Fibroblast of skin of scalp (primary cell): ENCODE data around the gene AGO3. TPM values are rescaled to one million over a fixed set of nuclear protein-coding genes. Genes with fewer than 3 reads are reported as not detected.
"Not testable (repeated sequence)": the region's sequence is repeated elsewhere in the genome, so short reads cannot be mapped to it uniquely, and the experiment has no call there.

ENCODE experiments used
- DNase-seq: peaks from one replicate; pipeline ENCODE4 v3.0.0-alpha.2; 2013
- polyA plus RNA-seq, 2 experiments: library from polyadenylated mRNA; unstranded; fragments of 120-200 nt; gene quantifications; one replicate each; pipeline ENCODE4 v1.2.1, GENCODE V29; 2013; ENCODE audit not compliant: insufficient read length in 2 of 2

Gene AGO3
- 11.0 TPM for polyA plus RNA-seq (2013, experiment 1 of 2; ENCODE audit: insufficient read length)
- 11.9 TPM for polyA plus RNA-seq (2013, experiment 2 of 2; ENCODE audit: insufficient read length)

GRCh38 chr1:35930593-35931445 lies at the start of gene AGO3:
TSS of gene AGO3 (plus strand) at chr1:35931105. CDS start at chr1:35931427, 322 bp downstream.
- peak; percentile 84 for DNase-seq

- no peak for DNase-seq
Measured at GRCh38 chr1:35881850-35882273, 49.0 kb upstream of the AGO3 start.

GRCh38 chr1:35882586-35882944 lies 48.3 kb upstream of the AGO3 start:
- DNase-seq, result no peak

DNA sequence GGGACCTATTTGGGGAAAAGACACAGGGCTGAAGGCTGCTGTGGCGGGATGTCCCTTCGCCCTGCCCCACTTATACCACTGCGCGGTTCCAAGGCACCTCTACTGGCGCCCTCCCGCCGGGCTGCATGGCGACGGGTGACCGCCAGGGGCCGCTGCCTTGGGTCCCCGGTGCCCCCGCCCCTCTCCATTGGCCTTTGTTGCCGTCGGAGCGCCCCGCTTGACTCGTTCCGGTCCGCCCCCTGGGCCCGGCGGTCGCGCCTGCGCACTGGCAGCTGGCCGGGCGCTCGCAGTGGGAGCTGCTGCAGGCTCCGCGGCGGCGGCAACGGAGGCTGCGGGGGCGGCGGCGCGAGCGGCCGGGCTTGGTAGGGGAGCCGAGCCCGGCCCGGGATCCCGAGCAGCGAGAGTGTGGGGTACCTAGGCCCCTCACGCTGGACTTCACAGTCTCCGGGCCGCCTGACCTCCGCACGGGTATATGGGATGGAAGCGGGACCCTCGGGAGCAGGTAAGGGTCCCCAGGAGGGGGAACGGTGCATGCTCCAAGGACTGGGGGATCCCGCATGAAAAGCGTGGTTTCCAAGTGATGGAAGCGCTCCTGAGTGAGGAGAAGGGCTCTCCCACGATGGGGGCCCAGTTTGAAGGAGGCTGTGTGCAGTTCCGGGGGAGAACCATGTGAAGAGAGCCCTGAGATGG lies 47.8 kb upstream of the AGO3 start, which contains the start of gene AGO1:
Gene AGO1, plus strand, starts transcription at position 265 of the 690 bp plus-strand sequence. Its CDS starts 213 bp downstream, at position 478.
- peak; percentile 94 for DNase-seq

GRCh38 chr1:35883635-35884101 lies 47.2 kb upstream of the AGO3 start:
- DNase-seq, result peak; percentile 20

- no peak for DNase-seq
Measured at GRCh38 chr1:35884934-35885333, 46.0 kb upstream of the AGO3 start.

- no peak for DNase-seq
Measured at GRCh38 chr1:35885961-35886558, 44.8 kb upstream of the AGO3 start.

DNA sequence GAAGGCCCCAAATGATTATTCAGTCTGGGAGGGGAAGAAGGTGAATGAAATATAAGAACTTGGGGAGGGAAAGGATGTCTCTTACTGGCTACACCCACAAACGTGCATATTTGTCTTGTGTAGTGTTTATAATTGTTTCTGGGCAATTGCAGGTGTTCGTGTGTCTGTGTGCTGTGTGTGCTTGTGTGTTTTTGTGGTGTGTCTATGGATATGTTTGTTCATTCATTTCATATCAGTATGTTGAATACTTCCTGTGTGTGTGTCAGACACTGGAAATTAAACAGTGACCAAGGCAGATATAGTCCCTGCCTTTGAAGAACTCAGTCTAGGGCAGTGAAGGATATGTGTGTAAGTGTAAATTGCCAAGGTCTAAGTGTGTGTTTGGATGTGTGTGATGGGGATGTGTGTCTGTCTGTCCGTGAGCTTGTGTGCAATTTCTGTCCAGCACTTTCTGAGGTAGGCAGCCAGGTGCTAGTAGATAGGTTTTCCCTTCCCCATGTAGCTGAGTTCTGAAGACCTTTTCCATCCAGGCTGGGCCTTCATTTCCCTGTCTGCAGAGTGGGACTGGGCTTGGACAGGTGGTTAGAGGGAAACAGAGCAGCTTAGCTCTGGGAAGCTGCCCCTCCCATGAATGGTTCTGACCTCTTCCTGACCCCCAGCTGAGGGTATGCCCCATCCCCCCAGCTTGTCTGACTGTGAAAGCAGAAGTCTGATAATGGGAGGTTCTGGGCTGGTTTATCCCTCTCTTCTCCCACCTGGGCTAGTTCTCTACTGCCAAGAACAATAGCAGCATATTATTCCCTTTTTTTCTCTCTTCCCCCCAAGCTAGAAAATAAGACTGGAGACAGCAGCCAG lies 44.1 kb upstream of the AGO3 start:
- DNase-seq, result no peak

DNA sequence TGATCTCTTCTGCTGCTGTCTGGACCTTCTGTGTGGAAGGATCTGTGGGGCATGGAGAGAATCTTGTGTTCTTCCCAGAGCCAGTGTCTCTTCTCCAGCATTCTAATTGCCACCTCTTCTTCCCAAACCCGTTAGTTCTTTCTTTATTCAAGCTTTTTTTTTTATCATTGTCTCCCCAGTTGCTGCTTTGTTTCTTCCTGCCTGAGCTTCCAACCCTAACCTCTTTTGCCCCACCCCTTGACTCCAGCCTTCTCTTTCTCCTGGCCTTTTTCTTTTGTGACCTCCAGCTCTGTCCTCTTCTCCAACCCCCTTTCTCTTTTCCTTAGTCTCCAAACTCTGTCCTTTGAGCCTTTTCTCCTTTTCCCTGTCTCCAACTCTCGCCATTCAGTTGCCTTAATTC lies 43.4 kb upstream of the AGO3 start:
- no peak for DNase-seq

- no peak for DNase-seq
Measured at GRCh38 chr1:35888255-35888654, 42.6 kb upstream of the AGO3 start.

DNA sequence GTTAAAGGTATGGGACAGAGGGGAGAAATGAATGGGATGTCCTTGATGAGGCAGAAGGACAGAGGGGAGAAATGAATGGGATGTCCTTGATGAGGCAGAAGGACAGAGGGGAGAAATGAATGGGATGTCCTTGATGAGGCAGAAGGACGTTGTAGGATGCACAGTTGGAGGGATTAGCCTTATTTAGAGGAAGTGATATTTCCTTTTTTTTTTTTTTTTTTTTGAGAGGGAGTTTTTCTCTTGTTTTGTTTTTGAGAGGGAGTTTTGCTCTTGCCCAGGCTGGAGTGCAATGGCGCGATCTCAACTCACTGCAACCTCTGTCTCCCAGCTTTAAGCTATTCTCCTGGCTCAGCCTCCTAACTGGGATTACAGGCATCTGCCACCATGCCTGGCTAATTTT lies 41.9 kb upstream of the AGO3 start:
- not testable (repeated sequence) for DNase-seq

- no peak for DNase-seq
Measured at GRCh38 chr1:35893051-35893879, 37.6 kb upstream of the AGO3 start.

GRCh38 chr1:35894183-35894582 lies 36.7 kb upstream of the AGO3 start:
- peak; percentile 23 for DNase-seq

GRCh38 chr1:35894656-35895055 lies 36.2 kb upstream of the AGO3 start:
- DNase-seq, result no peak

DNA sequence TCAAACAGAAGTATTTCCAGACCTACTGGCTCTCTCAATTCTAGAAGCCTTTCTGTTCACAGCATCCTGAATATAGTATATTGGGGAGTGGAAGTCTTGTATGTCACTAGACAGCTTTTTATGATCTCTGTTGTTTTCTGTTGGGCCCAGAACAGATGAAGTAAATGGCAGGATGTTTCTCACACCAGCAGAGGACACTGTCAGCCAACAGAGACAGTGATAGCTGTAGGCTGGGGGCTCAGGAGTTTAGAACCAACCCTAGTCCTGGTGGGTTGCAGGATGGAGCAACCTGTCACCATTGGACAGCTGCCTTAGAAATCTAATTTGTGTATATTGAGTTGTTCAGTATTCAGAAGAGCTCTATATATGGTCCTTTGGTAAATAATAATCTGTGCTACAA lies 31.0 kb upstream of the AGO3 start:
- no peak for DNase-seq

DNA sequence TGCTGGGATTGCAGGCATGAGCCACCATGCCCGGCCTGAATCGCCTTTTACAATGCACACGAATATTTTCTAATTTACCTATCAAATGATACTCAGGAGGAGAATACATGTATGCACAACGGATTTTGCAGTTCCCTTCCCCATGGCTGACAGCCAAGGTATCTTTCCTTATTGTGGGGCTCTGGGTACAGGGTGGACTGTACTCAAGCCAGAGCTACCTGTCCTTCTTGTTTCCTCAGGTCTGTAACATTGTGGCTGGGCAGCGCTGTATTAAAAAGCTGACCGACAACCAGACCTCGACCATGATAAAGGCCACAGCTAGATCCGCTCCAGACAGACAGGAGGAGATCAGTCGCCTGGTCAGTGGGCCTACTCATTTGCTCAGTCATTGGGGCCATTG lies 29.7 kb upstream of the AGO3 start:
- DNase-seq, result no peak

DNA sequence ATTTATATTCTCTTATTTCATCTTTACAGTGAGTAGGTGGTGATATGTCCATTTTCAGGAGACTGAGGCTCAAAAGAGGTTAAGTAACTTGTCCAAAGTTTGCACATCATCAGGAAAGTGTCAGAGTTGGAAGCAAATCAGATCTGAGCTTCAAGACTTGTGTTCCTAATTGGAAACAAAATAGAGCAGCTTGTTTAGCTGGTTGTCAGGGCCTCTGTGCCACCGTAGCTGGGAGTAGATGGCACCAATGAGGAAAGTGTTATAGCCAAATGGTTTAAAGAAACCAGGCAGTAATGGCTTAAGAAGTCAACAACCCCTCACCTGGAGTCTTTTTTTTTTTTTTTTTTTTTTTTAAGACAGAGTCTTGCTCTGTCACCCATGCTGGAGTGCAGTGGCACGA lies 28.2 kb upstream of the AGO3 start:
- DNase-seq, result no peak

GRCh38 chr1:35914717-35915116 lies 16.2 kb upstream of the AGO3 start:
- no peak for DNase-seq

DNA sequence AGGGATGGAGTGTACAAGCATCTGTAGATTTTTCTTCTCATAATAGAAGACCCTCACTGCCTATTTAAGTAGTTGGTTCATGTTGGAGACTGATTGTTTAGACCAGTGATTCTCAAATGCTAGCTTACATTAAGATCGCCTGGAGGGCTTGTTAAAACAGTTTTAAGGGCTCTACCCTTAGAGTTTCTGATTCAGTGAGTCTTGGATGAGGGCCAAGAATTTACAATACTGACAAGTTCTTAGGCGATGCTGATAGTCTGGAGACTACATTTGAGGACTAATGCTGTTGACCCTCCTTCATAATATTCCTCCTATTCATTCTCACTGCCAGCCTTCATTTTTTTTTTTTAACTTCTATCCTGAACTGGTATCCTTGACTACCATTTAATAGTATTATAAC lies 15.2 kb upstream of the AGO3 start:
- peak; percentile 4 for DNase-seq

DNA sequence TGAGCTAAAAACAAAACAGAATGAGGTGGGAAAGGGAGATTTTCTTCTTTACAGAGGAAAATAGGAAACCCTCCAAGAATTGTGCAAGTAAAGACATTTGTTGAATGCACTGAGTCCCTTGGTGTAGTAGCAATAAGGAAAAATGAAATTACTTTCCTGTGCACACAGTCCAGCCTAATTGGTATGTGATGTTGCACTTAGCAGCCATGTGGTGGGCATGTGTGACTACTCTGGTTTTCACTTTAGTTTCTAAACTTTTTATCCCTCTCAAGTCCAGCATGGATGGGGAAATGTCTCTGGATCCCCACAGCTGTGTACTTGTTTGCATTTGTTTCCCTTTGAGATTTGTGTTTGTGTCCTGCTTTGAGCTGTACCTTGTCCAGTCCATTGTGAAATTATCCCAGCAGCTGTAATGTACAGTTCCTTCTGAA lies 7.1 kb upstream of the AGO3 start:
- DNase-seq, result no peak

DNA sequence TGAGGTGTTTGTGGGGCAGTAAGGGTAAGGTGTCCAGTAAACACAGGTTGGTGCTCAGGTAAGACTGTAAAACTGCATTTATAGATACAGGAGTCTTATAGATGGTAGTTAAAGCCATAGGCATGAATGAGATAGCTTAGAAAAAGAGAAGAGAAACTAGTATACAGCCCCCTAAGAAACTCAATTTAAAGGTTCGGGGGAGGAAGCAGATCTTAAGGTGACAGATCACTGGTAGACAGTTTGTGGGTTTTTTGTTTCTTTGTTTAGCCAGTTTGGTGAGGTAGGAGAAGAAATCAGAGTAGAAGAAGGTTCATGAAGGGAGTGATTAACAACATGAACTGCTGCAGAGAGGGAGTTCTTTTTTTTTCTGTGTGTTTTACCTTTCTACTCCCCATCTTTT lies 6.1 kb upstream of the AGO3 start:
- no peak for DNase-seq
